ENCODE results near the gene KIF9.
"Not testable (repeated sequence)": the region's sequence is repeated elsewhere in the genome, so short reads cannot be mapped to it uniquely, and the experiment has no call there.

The KIF9 gene

GRCh38 chr3:47282424-47283192 lies at the start of gene KIF9, which contains the start of gene KLHL18:
Gene KIF9, minus strand, starts transcription at chr3:47282799. Its CDS starts 5,425 bp downstream, at chr3:47277374.
Gene KLHL18, plus strand, starts transcription at chr3:47282944. Its CDS starts 22 bp downstream, at chr3:47282966.
- DNase-seq (ENCODE audit: low spot score), result peak; percentile 96

- DNase-seq (ENCODE audit: low spot score), result peak; percentile 54
These were observed 41.8 kb upstream of the KIF9 start for GRCh38 chr3:47324278-47324865.

GRCh38 chr3:47323431-47324277 lies 41.1 kb upstream of the KIF9 start:
- DNase-seq (ENCODE audit: low spot score), result no peak

GRCh38 chr3:47319956-47320355 lies 37.4 kb upstream of the KIF9 start:
- no peak for DNase-seq (ENCODE audit: low spot score)

GRCh38 chr3:47318916-47319315 lies 36.3 kb upstream of the KIF9 start:
- no peak for DNase-seq (ENCODE audit: low spot score)

- DNase-seq (ENCODE audit: low spot score), result not testable (repeated sequence)
These were observed 33.6 kb upstream of the KIF9 start for GRCh38 chr3:47316151-47316550.

- no peak for DNase-seq (ENCODE audit: low spot score)
These were observed 32.6 kb upstream of the KIF9 start for GRCh38 chr3:47315069-47315647.

- no peak for DNase-seq (ENCODE audit: low spot score)
These were observed 31.6 kb upstream of the KIF9 start for GRCh38 chr3:47314056-47314764.

- DNase-seq (ENCODE audit: low spot score), result no peak
These were observed 30.9 kb upstream of the KIF9 start for GRCh38 chr3:47313341-47314055.

- DNase-seq (ENCODE audit: low spot score), result no peak
These were observed 27.8 kb upstream of the KIF9 start for GRCh38 chr3:47310391-47310790.

- not testable (repeated sequence) for DNase-seq (ENCODE audit: low spot score)
These were observed 26.6 kb upstream of the KIF9 start for GRCh38 chr3:47309231-47309630.

GRCh38 chr3:47306022-47306421 lies 23.4 kb upstream of the KIF9 start:
- DNase-seq (ENCODE audit: low spot score), result no peak

- DNase-seq (ENCODE audit: low spot score), result no peak
These were observed 18.9 kb upstream of the KIF9 start for GRCh38 chr3:47301456-47301855.

- DNase-seq (ENCODE audit: low spot score), result no peak
These were observed 17.1 kb upstream of the KIF9 start for GRCh38 chr3:47299381-47300318.

GRCh38 chr3:47298439-47298838 lies 15.8 kb upstream of the KIF9 start:
- DNase-seq (ENCODE audit: low spot score), result no peak

GRCh38 chr3:47296562-47297302 lies 14.1 kb upstream of the KIF9 start:
- no peak for DNase-seq (ENCODE audit: low spot score)

GRCh38 chr3:47295976-47296375 lies 13.4 kb upstream of the KIF9 start:
- DNase-seq (ENCODE audit: low spot score), result no peak

GRCh38 chr3:47295322-47295721 lies 12.7 kb upstream of the KIF9 start:
- no peak for DNase-seq (ENCODE audit: low spot score)

- no peak for DNase-seq (ENCODE audit: low spot score)
These were observed 11.8 kb upstream of the KIF9 start for GRCh38 chr3:47294392-47294791.
